IMR-90 (cell line): ENCODE data around the gene COL9A3. TPM values are rescaled to one million over a fixed set of nuclear protein-coding genes. Genes with fewer than 3 reads are reported as not detected.

Experiments
- ATAC-seq: fragments of 200-7000 bp; cut with Tn5 transposase; 2 replicates; pipeline ENCODE4 v1.9.1; 2020; ENCODE audit warnings: low read depth, mild to moderate bottlenecking, moderate library complexity
- BruUV-seq: library from RNA; stranded (reverse); fragments of 400-500 nt; replicated peaks from 2 replicates; lab custom pipeline; 2021; lab: Mats Ljungman, UMichigan
- CTCF ChIA-PET: fragments of 300-600 bp; formaldehyde crosslinking; extraction: SDS; loops from one replicate; lab custom pipeline; 2021; ENCODE audit warnings: antibody characterized with exemption; lab: Yijun Ruan, JAX
- POLR2A ChIA-PET: fragments of 300-600 bp; sonication (Branson Sonifier 250); formaldehyde crosslinking; loops from one replicate; lab custom pipeline; 2022; ENCODE audit warnings: antibody characterized with exemption; ENCODE audit not compliant: unreplicated experiment; lab: Charles Lee
- DNase-seq: peaks from one replicate; pipeline ENCODE4 v3.0.0; 2013
- H2AFZ ChIP-seq: replicated peaks from 2 replicates; pipeline ENCODE3; 2013; ENCODE audit warnings: low read length, mild to moderate bottlenecking; ENCODE audit not compliant: poor library complexity
- H2AK5ac ChIP-seq: 2 replicates; pipeline ENCODE4 v1.6.1; 2013; ENCODE audit warnings: low read depth, low read length, inconsistent platforms
- H2AK9ac ChIP-seq: replicated peaks from 2 replicates; pipeline ENCODE3; 2013; ENCODE audit warnings: mild to moderate bottlenecking, low read depth, low read length, moderate library complexity; ENCODE audit not compliant: poor library complexity
- H2BK120ac ChIP-seq: 2 replicates; pipeline ENCODE4 v1.6.1; 2013; ENCODE audit warnings: low read depth, low read length, inconsistent platforms
- H2BK15ac ChIP-seq: 3 replicates; pipeline ENCODE4 v1.6.1; 2013; ENCODE audit warnings: low read depth, low read length, inconsistent platforms
- H2BK20ac ChIP-seq: 2 replicates; pipeline ENCODE4 v1.6.1; 2013; ENCODE audit warnings: low read depth, mild to moderate bottlenecking, inconsistent platforms, low read length, moderate library complexity
- H2BK5ac ChIP-seq: 2 replicates; pipeline ENCODE4 v1.6.1; 2013; ENCODE audit warnings: mild to moderate bottlenecking, low read depth, low read length, inconsistent platforms; ENCODE audit not compliant: poor library complexity, severe bottlenecking
- H3K14ac ChIP-seq: replicated peaks from 2 replicates; pipeline ENCODE4 v1.6.1; 2013; ENCODE audit warnings: low read depth, low read length, inconsistent platforms
- H3K18ac ChIP-seq: 2 replicates; pipeline ENCODE4 v1.6.1; 2013; ENCODE audit warnings: low read depth, low read length, control low read depth
- H3K23ac ChIP-seq: 2 replicates; pipeline ENCODE4 v1.6.1; 2013; ENCODE audit warnings: low read depth, low read length, inconsistent platforms
- H3K27ac ChIP-seq: 2 replicates; pipeline ENCODE4 v1.5.1; 2013; ENCODE audit warnings: mild to moderate bottlenecking, control low read depth, low read length; ENCODE audit not compliant: insufficient read depth
- H3K27me3 ChIP-seq: 2 replicates; pipeline ENCODE4 v1.6.1; 2013; ENCODE audit warnings: low read length; ENCODE audit not compliant: control insufficient read depth, insufficient read depth
- H3K36me3 ChIP-seq: 2 replicates; pipeline ENCODE4 v1.6.1; 2013; ENCODE audit warnings: low read length, mixed read lengths; ENCODE audit not compliant: control insufficient read depth, insufficient read depth
- H3K4ac ChIP-seq: 2 replicates; pipeline ENCODE4 v1.6.1; 2013; ENCODE audit warnings: low read depth, low read length, inconsistent platforms
- H3K4me1 ChIP-seq: 2 replicates; pipeline ENCODE4 v1.6.1; 2013; ENCODE audit warnings: low read length, mixed read lengths; ENCODE audit not compliant: control insufficient read depth, insufficient read depth
- H3K4me2 ChIP-seq: 2 replicates; pipeline ENCODE4 v1.6.1; 2013; ENCODE audit warnings: low read depth, mild to moderate bottlenecking, control low read depth, low read length, moderate library complexity
- H3K4me3 ChIP-seq: 2 replicates; pipeline ENCODE4 v1.5.1; 2013; ENCODE audit warnings: low read depth, mild to moderate bottlenecking, control low read depth, low read length, moderate library complexity; ENCODE audit not compliant: insufficient read depth
- H3K56ac ChIP-seq: 2 replicates; pipeline ENCODE4 v1.6.1; 2013; ENCODE audit warnings: low read length, inconsistent platforms; ENCODE audit not compliant: insufficient read depth; ENCODE audit errors: extremely low read depth
- H3K79me1 ChIP-seq, 2 experiments: 2 replicates each; pipeline ENCODE4 v1.6.1; 2013; ENCODE audit warnings: low read length in 2 of 2, inconsistent platforms in 1 of 2, low read depth in 1 of 2
- H3K9ac ChIP-seq: 2 replicates; pipeline ENCODE4 v1.6.1; 2013; ENCODE audit warnings: low read depth, low read length, control low read depth
- H3K9me1 ChIP-seq: 2 replicates; pipeline ENCODE4 v1.6.1; 2013; ENCODE audit warnings: low read length, inconsistent platforms; ENCODE audit not compliant: insufficient read depth
- H3K9me3 ChIP-seq: 2 replicates; pipeline ENCODE4 v1.6.1; 2013; ENCODE audit warnings: low read length; ENCODE audit not compliant: control insufficient read depth, insufficient read depth
- H4K20me1 ChIP-seq: 2 replicates; pipeline ENCODE4 v1.6.1; 2013; ENCODE audit warnings: low read length, inconsistent platforms; ENCODE audit not compliant: insufficient read depth
- H4K5ac ChIP-seq: 2 replicates; pipeline ENCODE4 v1.6.1; 2013; ENCODE audit warnings: mild to moderate bottlenecking, low read depth, low read length, control low read depth
- H4K8ac ChIP-seq, 2 experiments: 2 replicates each; pipeline ENCODE4 v1.6.1; 2013; ENCODE audit warnings: low read depth in 2 of 2, low read length in 2 of 2, control low read depth in 1 of 2, inconsistent platforms in 1 of 2
- H4K91ac ChIP-seq: 2 replicates; pipeline ENCODE4 v1.6.1; 2013; ENCODE audit warnings: low read depth, low read length, inconsistent platforms; ENCODE audit not compliant: insufficient read depth
- BHLHE40 ChIP-seq: fragments of 150-350 bp; IDR thresholded peaks from 2 replicates; pipeline ENCODE4 v1.6.1; 2016; ENCODE audit warnings: mild to moderate bottlenecking, low read depth, low read length
- CEBPB ChIP-seq: IDR thresholded peaks from 2 replicates; pipeline ENCODE4 v1.6.1; 2012; ENCODE audit warnings: low read depth, low read length, improper control_type of control experiment
- CHD1 ChIP-seq: IDR thresholded peaks from 2 replicates; pipeline ENCODE4 v1.6.1; 2012; ENCODE audit warnings: low read depth, low read length, improper control_type of control experiment
- CTCF ChIP-seq: conservative IDR thresholded peaks from 2 replicates; pipeline ENCODE4 v1.5.1; 2012; ENCODE audit warnings: mild to moderate bottlenecking, low read depth, low read length, improper control_type of control experiment
- ELK1 ChIP-seq: fragments of 150-350 bp; IDR thresholded peaks from 2 replicates; pipeline ENCODE4 v1.6.1; 2016; ENCODE audit warnings: low read depth, mild to moderate bottlenecking, low read length, moderate library complexity, borderline replicate concordance
- FOS ChIP-seq: fragments of 150-350 bp; IDR thresholded peaks from 2 replicates; pipeline ENCODE4 v1.6.1; 2016; ENCODE audit warnings: low read depth, low read length
- MAFK ChIP-seq: IDR thresholded peaks from 2 replicates; pipeline ENCODE4 v1.6.1; 2012; ENCODE audit warnings: low read depth, low read length, improper control_type of control experiment
- MAZ ChIP-seq: IDR thresholded peaks from 2 replicates; pipeline ENCODE4 v1.6.1; 2012; ENCODE audit warnings: low read depth, mild to moderate bottlenecking, low read length, improper control_type of control experiment, moderate library complexity, borderline replicate concordance
- MXI1 ChIP-seq: IDR thresholded peaks from 2 replicates; pipeline ENCODE4 v1.6.1; 2012; ENCODE audit warnings: low read depth, mild to moderate bottlenecking, low read length, moderate library complexity, borderline replicate concordance
- NFE2L2 ChIP-seq: fragments of 150-350 bp; IDR thresholded peaks from 2 replicates; pipeline ENCODE4 v1.6.1; 2016; ENCODE audit warnings: low read depth, mild to moderate bottlenecking, low read length
- POLR2A ChIP-seq: IDR thresholded peaks from 2 replicates; pipeline ENCODE4 v1.6.1; 2012; ENCODE audit warnings: mild to moderate bottlenecking, low read depth, low read length
- RAD21 ChIP-seq: IDR thresholded peaks from 2 replicates; pipeline ENCODE4 v1.6.1; 2012; ENCODE audit warnings: low read length, improper control_type of control experiment
- RCOR1 ChIP-seq: IDR thresholded peaks from 2 replicates; pipeline ENCODE4 v1.6.1; 2012; ENCODE audit warnings: mild to moderate bottlenecking, low read length, improper control_type of control experiment; ENCODE audit not compliant: insufficient replicate concordance
- RFX5 ChIP-seq: IDR thresholded peaks from 2 replicates; pipeline ENCODE4 v1.8.0; 2012; ENCODE audit warnings: low read depth, mild to moderate bottlenecking, low read length, moderate library complexity
- USF2 ChIP-seq: fragments of 150-350 bp; IDR thresholded peaks from 2 replicates; pipeline ENCODE4 v1.6.1; 2017; ENCODE audit warnings: mild to moderate bottlenecking, antibody characterized with exemption, low read length, low read depth
- WGBS, 2 experiments: methylation state at CpG; one replicate each; pipeline versions ENCODE4 v1.1.5 to v1.1.7; 2013; ENCODE audit warnings: missing lambda C conversion rate in 2 of 2; ENCODE audit not compliant: insufficient read length in 1 of 2; ENCODE audit errors: extremely low coverage in 2 of 2; 5-methylcytosine and 5-hydroxymethylcytosine counted together
- dilution Hi-C: fragments of 300-500 bp; cut with HindIII; formaldehyde crosslinking; loops from one replicate; pipeline ENCODE4 v1.14.3; 2018; ENCODE audit warnings: low sequenced_read_pairs; ENCODE audit not compliant: unreplicated experiment
- in situ Hi-C: fragments of 300-500 bp; cut with MboI; formaldehyde crosslinking; loops from 3 replicates; pipeline ENCODE4 v1.14.3; 2019; ENCODE audit warnings: low sequenced_read_pairs, inconsistent platforms, mixed read lengths
- intact Hi-C: fragments of 100-400 bp; cut with micrococcal nuclease; formaldehyde crosslinking; loops from 2 replicates; pipeline ENCODE4 v1.10.0; 2022
- polyA plus RNA-seq, 3 experiments: library from polyadenylated mRNA; depleted of rRNA; stranded (reverse); fragments of >200 nt; gene quantifications; 2 replicates each; pipeline ENCODE4 v1.2.3, GENCODE V29; 2012; ENCODE audit warnings: low replicate concordance in 1 of 3
- total RNA-seq: library from RNA; depleted of rRNA; stranded (reverse); fragments of >200 nt; gene quantifications from 2 replicates; pipeline ENCODE4 v1.2.3, GENCODE V29; 2012

COL9A3 gene
- total and polyA plus RNA-seq, 2 of the 4 experiments (the other 2 are of a cell fraction) = 0.36 to 1.4 TPM

GRCh38 chr20:62786157-62786556 lies 30.7 kb upstream of the COL9A3 start:
- in situ Hi-C loops (no loop called here), intact Hi-C loops (no loop called here), dilution Hi-C loops (no loop called here)
- H2BK15ac ChIP-seq = no peak overlapping the region
- H2BK5ac ChIP-seq = no peak overlapping the region
- WGBS, 2 experiments = 56% methylated on average over 9 of the region's 13 CpGs; no CpG with 5 or more reads in 1 of the 2 experiments
- H2BK120ac ChIP-seq = no peak overlapping the region
- ChIA-PET CTCF (no interaction called here), POLR2A (no interaction called here)
- no peak overlapping the region for H3K23ac ChIP-seq
- H3K27me3 ChIP-seq = peaks cover 2% of the 10 kb centered on the region; the same call in 1 of the 2 replicates
- no peak overlapping the region for H4K8ac ChIP-seq
- no peak overlapping the region for H3K27ac ChIP-seq
- no peak overlapping the region for H4K5ac ChIP-seq
- H3K9ac ChIP-seq = no peak overlapping the region
- H3K4me3 ChIP-seq = no peak overlapping the region
- TF ChIP-seq CHD1 (no peak), FOS (no peak), BHLHE40 (no peak), RFX5 (no peak), NFE2L2 (no peak), CEBPB (no peak), MAFK (no peak), POLR2A (no peak), ELK1 (no peak), MXI1 (no peak), RCOR1 (no peak), CTCF (no peak), RAD21 (no peak), MAZ (no peak), USF2 (no peak)
- DNase-seq (no peak), ATAC-seq (no peak)
- H4K91ac ChIP-seq = no peak overlapping the region
- H2AFZ ChIP-seq = no peak overlapping the region
- H2AK9ac ChIP-seq = peak overlapping the region; percentile 45
- no peaks in the 10 kb centered on the region for H4K20me1 ChIP-seq
- no peaks in the 10 kb centered on the region for H3K9me3 ChIP-seq
- H3K79me1 ChIP-seq = no peaks in the 10 kb centered on the region
- no peak overlapping the region for H2BK20ac ChIP-seq
- no peak overlapping the region for H3K18ac ChIP-seq
- H3K56ac ChIP-seq = no peak overlapping the region
- no peak overlapping the region for H3K4ac ChIP-seq
- H3K9me1 ChIP-seq = peaks cover 3% of the 10 kb centered on the region
- no peak overlapping the region for H3K14ac ChIP-seq
- H3K4me1 ChIP-seq = peaks cover under 1% of the 10 kb centered on the region; the same call in 1 of the 2 replicates
- no TSS peak for BruUV-seq
- no peak overlapping the region for H3K4me2 ChIP-seq
- H2AK5ac ChIP-seq = no peak overlapping the region
- H3K36me3 ChIP-seq = no peaks in the 10 kb centered on the region
